ENCODE results near the gene GLYATL2.

DNA sequence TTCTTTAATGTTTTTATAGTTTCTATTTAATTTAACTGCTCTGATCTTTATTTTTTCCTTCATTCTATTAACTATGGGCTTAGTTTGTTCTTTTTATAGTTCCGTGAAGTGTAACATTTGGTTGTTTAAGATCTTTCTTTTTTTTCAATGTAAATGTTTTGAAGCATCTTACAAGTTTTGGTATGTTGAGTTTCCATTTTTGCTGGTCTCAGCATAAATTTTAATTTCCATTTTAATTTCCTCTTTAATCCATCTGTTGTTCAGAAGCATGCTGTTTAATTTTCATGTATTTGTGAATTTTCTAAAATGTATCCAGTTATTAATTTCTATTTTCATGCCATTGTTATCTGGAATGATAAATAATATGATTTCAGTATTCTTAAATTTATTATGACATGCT is 17.0 kb upstream of the GLYATL2 start:
- TF ChIP-seq, protein P1, sequence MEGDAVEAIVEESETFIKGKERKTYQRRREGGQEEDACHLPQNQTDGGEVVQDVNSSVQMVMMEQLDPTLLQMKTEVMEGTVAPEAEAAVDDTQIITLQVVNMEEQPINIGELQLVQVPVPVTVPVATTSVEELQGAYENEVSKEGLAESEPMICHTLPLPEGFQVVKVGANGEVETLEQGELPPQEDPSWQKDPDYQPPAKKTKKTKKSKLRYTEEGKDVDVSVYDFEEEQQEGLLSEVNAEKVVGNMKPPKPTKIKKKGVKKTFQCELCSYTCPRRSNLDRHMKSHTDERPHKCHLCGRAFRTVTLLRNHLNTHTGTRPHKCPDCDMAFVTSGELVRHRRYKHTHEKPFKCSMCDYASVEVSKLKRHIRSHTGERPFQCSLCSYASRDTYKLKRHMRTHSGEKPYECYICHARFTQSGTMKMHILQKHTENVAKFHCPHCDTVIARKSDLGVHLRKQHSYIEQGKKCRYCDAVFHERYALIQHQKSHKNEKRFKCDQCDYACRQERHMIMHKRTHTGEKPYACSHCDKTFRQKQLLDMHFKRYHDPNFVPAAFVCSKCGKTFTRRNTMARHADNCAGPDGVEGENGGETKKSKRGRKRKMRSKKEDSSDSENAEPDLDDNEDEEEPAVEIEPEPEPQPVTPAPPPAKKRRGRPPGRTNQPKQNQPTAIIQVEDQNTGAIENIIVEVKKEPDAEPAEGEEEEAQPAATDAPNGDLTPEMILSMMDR (IDR thresholded peaks at IDR 0.05): no peak
- TF ChIP-seq POLR2A (IDR thresholded peaks at IDR 0.05): no peak

All from Peyer's patch (tissue), 4 donors.